ENCODE results near the gene PIWIL4.

The PIWIL4 gene

GRCh38 chr11:94567181-94567670 lies at the start of gene PIWIL4:
Gene PIWIL4, plus strand, starts transcription at chr11:94567368. Its CDS starts 151 bp downstream, at chr11:94567519.
- DNase-seq (ENCODE audit: low spot score): no peak

- DNase-seq (ENCODE audit: low spot score): no peak
Observed at GRCh38 chr11:94518300-94518699, 48.9 kb upstream of the PIWIL4 start.

DNA sequence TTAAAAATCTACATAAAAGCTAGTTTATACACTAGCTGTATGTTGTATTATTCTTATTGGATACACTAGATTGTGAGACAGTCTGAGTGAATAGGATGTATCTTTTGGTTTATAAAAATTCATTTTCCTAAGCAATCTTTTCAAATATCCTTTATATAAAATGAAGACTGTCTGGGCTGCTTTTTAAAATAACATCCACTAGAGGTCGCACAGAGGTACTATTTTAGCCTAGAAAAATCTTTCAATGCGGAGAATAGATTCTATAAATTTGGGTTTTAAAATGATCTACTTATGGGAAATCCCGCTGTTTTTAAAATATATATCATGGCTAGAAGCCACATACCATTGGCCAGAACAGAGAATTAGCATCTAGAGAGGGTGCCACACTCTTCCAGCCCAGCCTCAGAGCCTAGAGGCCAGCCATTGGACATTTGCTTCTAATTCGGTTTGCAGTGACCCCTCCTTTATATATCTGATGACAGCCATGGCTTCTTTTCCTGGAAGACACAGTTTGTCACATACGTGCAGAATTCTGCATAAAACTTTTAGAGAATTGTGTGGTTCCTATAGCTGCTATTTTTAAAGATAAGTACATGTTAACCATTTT lies 47.6 kb upstream of the PIWIL4 start:
- DNase-seq (ENCODE audit: low spot score): peak; percentile 39

DNA sequence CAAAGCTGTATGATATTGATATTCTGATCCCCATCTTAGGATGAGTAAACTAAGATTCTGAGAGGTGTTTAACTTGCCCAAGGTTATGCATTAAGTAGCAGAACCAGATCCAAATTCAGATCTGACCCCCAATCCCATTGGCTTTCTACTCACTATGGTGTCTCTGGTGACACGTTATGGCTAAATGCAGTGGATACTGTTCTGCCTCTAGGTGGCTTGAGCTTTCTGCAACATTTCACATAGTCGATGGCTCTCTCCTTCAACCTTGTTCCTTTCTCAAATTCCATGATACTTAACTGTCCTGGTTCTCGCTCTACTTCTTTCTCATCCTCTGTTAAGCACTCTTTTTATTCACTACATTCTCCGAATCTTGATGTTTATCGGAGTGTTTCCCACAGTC lies 45.5 kb upstream of the PIWIL4 start:
- DNase-seq (ENCODE audit: low spot score): peak; percentile 49

DNA sequence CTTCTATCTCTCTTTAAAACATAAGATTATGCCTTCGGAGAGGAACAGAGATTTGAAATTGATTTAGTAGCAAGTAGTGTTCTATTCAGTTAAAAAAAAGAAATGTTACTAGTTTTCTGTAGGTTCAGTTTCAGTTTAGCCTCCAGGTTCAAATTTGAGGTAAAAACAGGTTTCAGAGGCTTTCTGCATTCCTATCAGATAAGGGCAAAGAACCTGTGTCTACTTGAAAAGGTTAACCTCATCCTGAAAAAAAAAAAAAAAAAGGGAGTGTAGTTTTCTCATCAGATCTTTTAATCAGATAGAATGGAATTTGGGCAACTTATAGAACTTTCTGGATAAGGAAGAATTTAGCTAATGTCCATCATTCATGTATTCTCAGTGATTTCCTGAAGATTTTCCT lies 42.8 kb upstream of the PIWIL4 start:
- DNase-seq (ENCODE audit: low spot score): no peak

DNA sequence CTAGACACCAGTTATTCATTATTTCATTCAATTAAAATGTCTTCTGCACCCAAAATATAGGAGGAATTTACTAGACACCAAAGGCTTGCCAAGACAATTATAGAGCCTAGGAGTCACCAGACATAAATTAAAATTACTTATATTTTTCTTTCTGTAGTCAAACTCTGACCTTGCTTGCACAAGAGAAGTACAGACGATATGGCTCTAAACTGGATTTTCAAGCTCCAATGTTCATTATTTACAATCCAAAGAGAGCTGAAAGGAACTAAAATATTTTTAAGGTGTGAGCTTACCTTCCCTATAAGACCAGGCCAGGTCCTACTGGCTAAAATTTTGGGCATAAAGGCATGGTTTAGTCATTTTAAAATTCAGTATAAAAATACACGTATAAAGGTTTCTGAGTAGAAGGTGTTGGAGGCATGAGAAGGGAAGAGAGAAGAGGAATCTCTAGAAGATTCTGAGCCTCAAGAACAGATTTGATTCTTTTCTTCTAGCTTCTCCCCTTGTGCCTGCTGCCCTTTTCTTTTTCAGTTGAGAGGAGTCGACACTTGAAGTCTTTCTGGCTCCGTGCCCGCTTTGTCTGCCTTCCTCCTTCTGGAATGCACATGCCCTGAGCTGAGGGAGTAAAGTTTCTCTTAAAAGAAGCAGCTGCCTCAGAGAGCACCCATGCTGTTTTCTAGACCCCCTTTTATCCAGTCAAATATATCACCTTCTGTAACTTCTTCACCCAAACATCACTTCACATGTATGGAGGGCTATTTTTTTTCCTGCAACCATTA lies 41.4 kb upstream of the PIWIL4 start:
- peak; percentile 44 for DNase-seq (ENCODE audit: low spot score)

GRCh38 chr11:94526645-94527438 lies 40.3 kb upstream of the PIWIL4 start:
- DNase-seq (ENCODE audit: low spot score): no peak

- DNase-seq (ENCODE audit: low spot score): no peak
Observed at GRCh38 chr11:94528551-94528950, 38.6 kb upstream of the PIWIL4 start.

DNA sequence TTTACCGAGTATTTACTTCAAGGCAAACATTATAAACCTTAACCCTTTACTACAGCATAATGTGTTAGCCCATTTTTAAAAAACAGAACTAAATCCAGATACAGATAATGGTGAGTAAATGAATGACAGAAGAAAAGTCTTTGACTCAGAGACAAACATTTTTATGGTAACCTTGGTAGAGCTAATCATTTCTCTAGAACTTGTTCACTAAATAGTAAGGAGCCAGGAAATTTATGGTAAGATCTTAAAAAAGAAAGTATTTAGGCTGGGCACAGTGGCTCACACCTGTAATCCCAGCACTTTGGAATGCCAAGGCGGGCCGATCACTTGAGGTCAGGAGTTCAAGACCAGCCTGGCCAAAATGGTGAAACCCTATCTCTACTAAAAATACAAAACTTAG lies 35.0 kb upstream of the PIWIL4 start:
- no peak for DNase-seq (ENCODE audit: low spot score)

DNA sequence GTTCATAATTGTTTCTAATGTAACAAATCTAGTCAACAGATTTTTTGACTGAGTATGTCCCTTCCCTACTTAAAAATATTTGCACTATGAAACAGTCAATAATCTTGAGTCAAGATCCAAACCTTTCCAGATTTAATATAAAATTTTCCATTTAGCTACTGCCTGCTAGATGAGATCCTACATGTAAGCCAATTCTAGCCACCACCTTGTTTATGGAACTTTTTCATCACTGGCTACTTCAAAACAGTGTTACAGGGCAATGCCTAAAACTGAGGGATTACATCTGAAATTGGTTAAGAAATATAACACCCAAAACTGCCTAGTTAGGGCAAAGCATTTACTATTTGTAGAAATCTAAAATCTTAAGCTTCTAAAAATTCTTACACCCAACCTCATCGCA lies 34.0 kb upstream of the PIWIL4 start:
- no peak for DNase-seq (ENCODE audit: low spot score)

DNA sequence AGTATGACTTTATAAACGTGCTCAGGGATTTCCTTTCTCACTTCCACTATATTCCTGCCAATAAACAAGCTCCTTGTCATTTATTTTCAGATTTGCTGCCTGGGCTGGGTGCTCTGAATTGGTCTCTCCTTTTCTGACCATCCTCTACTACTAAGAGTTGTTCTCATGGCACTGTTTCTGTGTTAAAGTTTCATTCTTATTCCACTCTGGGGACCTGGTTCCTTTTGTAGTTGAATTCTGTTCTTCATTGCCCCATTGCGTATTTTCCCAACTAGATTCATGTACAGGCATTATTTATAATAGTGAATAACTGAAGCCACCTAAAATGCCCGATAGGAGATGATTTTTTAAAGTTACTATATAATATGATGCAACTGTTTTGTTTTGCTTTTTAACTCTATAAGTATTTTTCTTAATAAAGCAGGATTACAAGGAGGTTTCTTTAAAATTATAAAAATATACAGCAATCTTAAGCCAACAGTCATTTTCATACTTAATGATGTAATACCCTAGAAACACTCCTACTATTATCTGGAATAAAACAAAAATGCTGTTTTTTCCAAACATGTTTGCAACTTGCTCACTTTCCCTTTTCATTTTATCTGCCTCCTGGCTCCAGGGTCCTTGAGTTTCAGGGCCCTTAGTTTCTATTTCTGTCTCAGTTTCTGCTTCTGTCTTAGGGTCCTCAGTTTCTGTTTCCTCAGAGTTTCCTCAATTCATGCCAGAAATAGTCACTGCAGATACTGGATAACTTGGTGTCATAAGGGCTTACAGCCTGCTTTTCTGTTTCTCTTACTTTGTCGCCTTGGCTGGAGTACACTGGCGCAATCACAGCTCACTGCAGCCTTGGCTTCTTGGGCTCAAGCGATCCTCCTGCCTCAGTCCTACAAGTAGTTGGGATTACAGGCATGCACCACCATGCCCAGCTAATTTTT lies 33.2 kb upstream of the PIWIL4 start:
- no peak for DNase-seq (ENCODE audit: low spot score)

DNA sequence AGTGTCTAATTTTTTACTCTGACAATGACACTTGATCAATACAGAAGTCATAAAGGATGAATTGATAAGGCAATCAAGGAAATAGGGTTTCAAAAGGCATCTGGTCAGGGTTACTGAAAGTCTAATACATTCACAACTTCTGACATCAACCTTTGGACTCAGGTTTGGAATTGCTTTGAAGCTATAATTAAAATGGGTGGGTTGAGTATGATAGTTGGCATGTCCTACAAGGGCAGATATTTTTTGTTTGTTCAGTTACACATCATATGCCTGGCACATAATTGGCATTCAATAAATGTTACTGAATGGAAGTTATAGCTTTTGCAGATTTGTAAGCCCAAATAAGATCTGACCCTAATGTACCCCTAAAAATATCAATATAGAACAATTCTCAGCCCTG lies 30.8 kb upstream of the PIWIL4 start:
- DNase-seq (ENCODE audit: low spot score): no peak

DNA sequence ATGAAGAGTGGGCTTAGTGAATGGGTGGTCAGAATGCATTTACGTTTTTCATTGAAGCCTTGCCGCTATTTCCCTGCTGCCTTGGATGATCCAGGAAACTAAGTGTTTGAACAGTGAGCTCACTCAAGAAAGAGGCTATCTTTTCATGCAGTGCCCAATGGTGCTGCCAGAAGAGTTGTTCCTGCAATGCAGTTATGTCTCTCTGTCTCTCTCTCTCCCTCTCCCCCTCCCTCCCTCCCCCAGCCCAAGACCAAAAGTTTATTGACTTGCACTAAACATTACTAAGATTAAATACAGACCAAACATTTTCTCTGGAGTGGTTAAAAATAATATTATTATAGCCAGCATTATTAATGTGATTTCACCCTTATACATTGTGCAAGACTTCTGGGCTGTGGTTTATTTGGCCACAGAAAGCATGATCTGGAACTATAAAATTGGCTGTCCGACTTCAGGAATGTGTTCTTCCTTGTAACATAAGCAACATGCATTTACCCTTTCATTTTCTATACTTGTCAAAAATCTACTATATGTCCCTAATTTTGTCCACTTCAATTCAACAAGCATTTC lies 30.1 kb upstream of the PIWIL4 start:
- DNase-seq (ENCODE audit: low spot score): peak; percentile 51

DNA sequence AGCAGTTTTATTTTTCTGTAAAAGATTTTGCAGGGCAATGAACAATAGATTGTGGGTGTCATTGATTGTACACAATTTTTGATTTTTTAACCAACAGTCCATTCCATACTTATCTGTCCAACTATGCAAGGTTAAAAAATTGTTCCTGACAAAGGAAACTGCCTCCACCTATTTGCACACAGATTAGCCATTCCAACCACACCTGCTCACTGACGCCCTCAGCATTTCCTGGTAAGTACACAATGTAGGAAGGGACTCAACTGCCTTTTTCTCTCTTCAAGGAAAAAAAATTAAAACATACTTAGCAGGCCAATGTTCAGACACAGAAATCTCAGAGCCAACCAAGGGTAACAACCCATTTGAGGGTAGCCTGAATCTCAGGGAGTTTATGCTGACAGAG lies 27.7 kb upstream of the PIWIL4 start:
- DNase-seq (ENCODE audit: low spot score): no peak

DNA sequence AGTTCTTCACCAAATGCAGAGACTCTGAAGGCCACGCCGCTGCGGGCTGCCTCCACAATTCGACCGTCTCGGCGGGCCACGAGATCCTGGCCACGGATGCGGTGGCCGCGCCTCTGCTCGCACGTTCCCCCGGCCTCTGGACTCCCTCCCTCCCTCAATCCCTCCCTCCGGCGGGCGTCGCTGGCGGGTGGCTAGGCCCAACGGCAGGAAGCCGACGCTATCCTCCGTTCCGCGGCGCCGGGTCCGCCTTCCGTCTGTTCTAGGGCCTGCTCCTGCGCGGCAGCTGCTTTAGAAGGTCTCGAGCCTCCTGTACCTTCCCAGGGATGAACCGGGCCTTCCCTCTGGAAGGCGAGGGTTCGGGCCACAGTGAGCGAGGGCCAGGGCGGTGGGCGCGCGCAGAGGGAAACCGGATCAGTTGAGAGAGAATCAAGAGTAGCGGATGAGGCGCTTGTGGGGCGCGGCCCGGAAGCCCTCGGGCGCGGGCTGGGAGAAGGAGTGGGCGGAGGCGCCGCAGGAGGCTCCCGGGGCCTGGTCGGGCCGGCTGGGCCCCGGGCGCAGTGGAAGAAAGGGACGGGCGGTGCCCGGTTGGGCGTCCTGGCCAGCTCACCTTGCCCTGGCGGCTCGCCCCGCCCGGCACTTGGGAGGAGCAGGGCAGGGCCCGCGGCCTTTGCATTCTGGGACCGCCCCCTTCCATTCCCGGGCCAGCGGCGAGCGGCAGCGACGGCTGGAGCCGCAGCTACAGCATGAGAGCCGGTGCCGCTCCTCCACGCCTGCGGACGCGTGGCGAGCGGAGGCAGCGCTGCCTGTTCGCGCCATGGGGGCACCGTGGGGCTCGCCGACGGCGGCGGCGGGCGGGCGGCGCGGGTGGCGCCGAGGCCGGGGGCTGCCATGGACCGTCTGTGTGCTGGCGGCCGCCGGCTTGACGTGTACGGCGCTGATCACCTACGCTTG lies 23.2 kb upstream of the PIWIL4 start, which contains the start of gene FUT4:
FUT4 (plus strand) TSS at position 227 of the 951 bp plus-strand sequence; CDS start at position 440, 213 bp downstream.
- peak; percentile 90 for DNase-seq (ENCODE audit: low spot score)

GRCh38 chr11:94544646-94545263 lies 22.4 kb upstream of the PIWIL4 start:
- DNase-seq (ENCODE audit: low spot score): peak; percentile 30

- peak; percentile 43 for DNase-seq (ENCODE audit: low spot score)
Observed at GRCh38 chr11:94545264-94546161, 21.7 kb upstream of the PIWIL4 start.

GRCh38 chr11:94546162-94546470 lies 21.1 kb upstream of the PIWIL4 start:
- no peak for DNase-seq (ENCODE audit: low spot score)

GRCh38 chr11:94546886-94547285 lies 20.3 kb upstream of the PIWIL4 start:
- DNase-seq (ENCODE audit: low spot score): no peak
